KMS-11 (cell line): ENCODE measurements around the gene GDF2.

Experiments used
- H2AFZ ChIP-seq: fragments of 200-600 bp; sonication (generic); 2 replicates; pipeline ENCODE4 v1.6.1; 2016; ENCODE audit warnings: antibody characterized with exemption, mixed run types, low read depth
- H3K27ac ChIP-seq: fragments of 200-600 bp; sonication (generic); 2 replicates; pipeline ENCODE4 v1.6.1; 2016; ENCODE audit warnings: mild to moderate bottlenecking, mixed run types
- H3K27me3 ChIP-seq: fragments of 200-600 bp; sonication (generic); 2 replicates; pipeline ENCODE4 v1.6.1; 2017; ENCODE audit warnings: mild to moderate bottlenecking, low read depth, mixed run types, moderate library complexity; ENCODE audit not compliant: insufficient read depth
- H3K36me3 ChIP-seq: fragments of 200-600 bp; sonication (generic); 2 replicates; pipeline ENCODE4 v1.6.1; 2017; ENCODE audit warnings: mild to moderate bottlenecking, mixed run types; ENCODE audit not compliant: insufficient read depth
- H3K4me1 ChIP-seq: fragments of 200-600 bp; sonication (generic); 2 replicates; pipeline ENCODE4 v1.6.1; 2016; ENCODE audit warnings: mild to moderate bottlenecking, low read depth, mixed run types; ENCODE audit not compliant: poor library complexity, severe bottlenecking
- H3K4me2 ChIP-seq: fragments of 200-600 bp; sonication (generic); 2 replicates; pipeline ENCODE4 v1.7.0; 2016; ENCODE audit warnings: mild to moderate bottlenecking, mixed run types
- H3K4me3 ChIP-seq: fragments of 200-600 bp; sonication (generic); IDR thresholded peaks from 2 replicates; pipeline ENCODE4 v1.6.1; 2017; ENCODE audit warnings: low read depth, low read length, mixed read lengths; ENCODE audit not compliant: insufficient read depth
- H3K79me2 ChIP-seq: fragments of 200-600 bp; sonication (generic); 2 replicates; pipeline ENCODE4 v1.6.1; 2016; ENCODE audit warnings: low read depth, mixed run types; ENCODE audit not compliant: insufficient read depth
- H3K9ac ChIP-seq: fragments of 200-600 bp; sonication (generic); 2 replicates; pipeline ENCODE4 v1.6.1; 2016; ENCODE audit warnings: mild to moderate bottlenecking, mixed run types
- H4K20me1 ChIP-seq: fragments of 200-600 bp; sonication (generic); 2 replicates; pipeline ENCODE4 v1.6.1; 2016; ENCODE audit warnings: mild to moderate bottlenecking, mixed run types; ENCODE audit not compliant: insufficient read depth
- TF ChIP-seq, protein P1 (sequence below): fragments of 200-600 bp; sonication (generic); conservative IDR thresholded peaks from 2 replicates; pipeline ENCODE4 v1.6.1; 2017; ENCODE audit warnings: low read depth, mild to moderate bottlenecking, antibody characterized with exemption, low read length, moderate library complexity, mixed read lengths

GDF2 gene

GRCh38 chr10:47330804-47331203, 8.6 kb downstream of the GDF2 start:
- H3K27ac ChIP-seq, result no peak overlapping the region
- no peaks in the 10 kb centered on the region for H3K27me3 ChIP-seq
- no peak overlapping the region for H2AFZ ChIP-seq
- TF ChIP-seq, protein P1, sequence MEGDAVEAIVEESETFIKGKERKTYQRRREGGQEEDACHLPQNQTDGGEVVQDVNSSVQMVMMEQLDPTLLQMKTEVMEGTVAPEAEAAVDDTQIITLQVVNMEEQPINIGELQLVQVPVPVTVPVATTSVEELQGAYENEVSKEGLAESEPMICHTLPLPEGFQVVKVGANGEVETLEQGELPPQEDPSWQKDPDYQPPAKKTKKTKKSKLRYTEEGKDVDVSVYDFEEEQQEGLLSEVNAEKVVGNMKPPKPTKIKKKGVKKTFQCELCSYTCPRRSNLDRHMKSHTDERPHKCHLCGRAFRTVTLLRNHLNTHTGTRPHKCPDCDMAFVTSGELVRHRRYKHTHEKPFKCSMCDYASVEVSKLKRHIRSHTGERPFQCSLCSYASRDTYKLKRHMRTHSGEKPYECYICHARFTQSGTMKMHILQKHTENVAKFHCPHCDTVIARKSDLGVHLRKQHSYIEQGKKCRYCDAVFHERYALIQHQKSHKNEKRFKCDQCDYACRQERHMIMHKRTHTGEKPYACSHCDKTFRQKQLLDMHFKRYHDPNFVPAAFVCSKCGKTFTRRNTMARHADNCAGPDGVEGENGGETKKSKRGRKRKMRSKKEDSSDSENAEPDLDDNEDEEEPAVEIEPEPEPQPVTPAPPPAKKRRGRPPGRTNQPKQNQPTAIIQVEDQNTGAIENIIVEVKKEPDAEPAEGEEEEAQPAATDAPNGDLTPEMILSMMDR, result no peak
- H3K4me1 ChIP-seq, result no peaks in the 10 kb centered on the region
- no peaks in the 10 kb centered on the region for H4K20me1 ChIP-seq
- H3K36me3 ChIP-seq, result no peaks in the 10 kb centered on the region
- H3K4me2 ChIP-seq, result no peak overlapping the region
- no peak overlapping the region for H3K4me3 ChIP-seq
- H3K79me2 ChIP-seq, result no peaks in the 10 kb centered on the region
- H3K9ac ChIP-seq, result no peak overlapping the region

GRCh38 chr10:47331491-47331890, 9.2 kb downstream of the GDF2 start:
- Histone ChIP-seq H4K20me1 (no peaks in the 10 kb centered on the region), H3K79me2 (no peaks in the 10 kb centered on the region), H3K27me3 (no peaks in the 10 kb centered on the region), H3K4me3 (no peak overlapping the region), H3K27ac (no peak overlapping the region), H3K4me2 (no peak overlapping the region), H3K4me1 (no peaks in the 10 kb centered on the region), H3K9ac (no peak overlapping the region), H3K36me3 (no peaks in the 10 kb centered on the region), H2AFZ (no peak overlapping the region)
- TF ChIP-seq, protein P1, result no peak

DNA sequence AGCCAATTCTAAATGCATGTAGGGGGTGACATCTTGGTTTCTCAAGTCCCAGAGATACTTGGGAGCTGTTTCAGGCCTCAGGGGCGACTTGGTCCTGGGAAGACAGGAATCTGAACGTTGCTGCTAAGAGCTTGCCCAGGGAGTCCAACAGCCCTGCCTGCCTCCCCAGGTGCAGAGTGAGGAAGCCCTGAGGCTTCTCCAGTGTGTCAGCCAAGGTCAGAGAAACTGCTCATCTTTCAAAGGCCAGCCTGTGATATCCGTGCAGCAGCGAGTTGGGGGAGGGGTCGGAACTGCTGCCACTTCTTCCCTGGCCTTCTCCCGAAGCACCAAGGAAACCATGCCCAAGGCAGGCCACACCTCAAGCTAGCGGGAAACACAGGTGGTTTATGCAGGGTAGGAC, 9.7 kb downstream of the GDF2 start:
- H3K4me1 ChIP-seq, result no peaks in the 10 kb centered on the region
- H3K9ac ChIP-seq, result no peak overlapping the region
- H3K79me2 ChIP-seq, result no peaks in the 10 kb centered on the region
- no peak overlapping the region for H3K4me2 ChIP-seq
- no peak overlapping the region for H3K27ac ChIP-seq
- H3K4me3 ChIP-seq, result no peak overlapping the region
- H3K36me3 ChIP-seq, result no peaks in the 10 kb centered on the region
- no peaks in the 10 kb centered on the region for H4K20me1 ChIP-seq
- TF ChIP-seq, protein P1, result no peak
- no peak overlapping the region for H2AFZ ChIP-seq
- no peaks in the 10 kb centered on the region for H3K27me3 ChIP-seq

GRCh38 chr10:47332371-47332770, 10.1 kb downstream of the GDF2 start:
- no peaks in the 10 kb centered on the region for H3K4me1 ChIP-seq
- H3K27me3 ChIP-seq, result no peaks in the 10 kb centered on the region
- H3K36me3 ChIP-seq, result no peaks in the 10 kb centered on the region
- no peak overlapping the region for H3K4me2 ChIP-seq
- H3K79me2 ChIP-seq, result no peaks in the 10 kb centered on the region
- no peak overlapping the region for H3K4me3 ChIP-seq
- H4K20me1 ChIP-seq, result no peaks in the 10 kb centered on the region
- TF ChIP-seq, protein P1, result no peak
- no peak overlapping the region for H3K9ac ChIP-seq
- H3K27ac ChIP-seq, result no peak overlapping the region
- no peak overlapping the region for H2AFZ ChIP-seq

DNA sequence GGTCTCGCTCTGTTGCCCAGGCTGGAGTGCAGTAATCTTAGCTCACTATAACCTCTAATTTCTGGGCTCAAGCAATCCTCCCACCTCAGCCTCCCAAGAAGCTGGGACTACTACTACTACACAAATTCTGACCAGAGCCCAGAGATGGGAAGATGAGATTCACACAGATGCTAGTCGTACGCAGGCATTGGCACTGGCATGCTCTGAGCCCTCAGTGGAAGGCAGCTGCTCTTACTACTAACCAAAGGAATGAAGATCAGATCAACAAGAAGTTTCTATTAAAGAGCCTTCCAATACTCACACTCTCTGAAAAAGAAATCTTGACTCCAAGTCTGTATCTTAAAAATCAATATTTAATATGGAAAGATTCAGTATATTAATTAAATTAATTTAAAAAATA, 10.7 kb downstream of the GDF2 start:
- Histone ChIP-seq H3K4me3 (no peak overlapping the region), H3K27me3 (no peaks in the 10 kb centered on the region), H2AFZ (no peak overlapping the region), H3K4me2 (no peak overlapping the region), H3K36me3 (no peaks in the 10 kb centered on the region), H3K27ac (no peak overlapping the region), H3K4me1 (no peaks in the 10 kb centered on the region), H4K20me1 (no peaks in the 10 kb centered on the region), H3K79me2 (no peaks in the 10 kb centered on the region), H3K9ac (no peak overlapping the region)
- TF ChIP-seq, protein P1, result no peak
